ENCODE measurements around the gene CELF3. TPM values are rescaled to one million over a fixed set of nuclear protein-coding genes. Genes with fewer than 3 reads are reported as not detected.

Gene CELF3
- total and polyA plus RNA-seq, 9 of the 15 experiments (the other 6 are each of a cell fraction or from before 2014, with no cell fraction given), result not detected

- TF ChIP-seq, protein P1, sequence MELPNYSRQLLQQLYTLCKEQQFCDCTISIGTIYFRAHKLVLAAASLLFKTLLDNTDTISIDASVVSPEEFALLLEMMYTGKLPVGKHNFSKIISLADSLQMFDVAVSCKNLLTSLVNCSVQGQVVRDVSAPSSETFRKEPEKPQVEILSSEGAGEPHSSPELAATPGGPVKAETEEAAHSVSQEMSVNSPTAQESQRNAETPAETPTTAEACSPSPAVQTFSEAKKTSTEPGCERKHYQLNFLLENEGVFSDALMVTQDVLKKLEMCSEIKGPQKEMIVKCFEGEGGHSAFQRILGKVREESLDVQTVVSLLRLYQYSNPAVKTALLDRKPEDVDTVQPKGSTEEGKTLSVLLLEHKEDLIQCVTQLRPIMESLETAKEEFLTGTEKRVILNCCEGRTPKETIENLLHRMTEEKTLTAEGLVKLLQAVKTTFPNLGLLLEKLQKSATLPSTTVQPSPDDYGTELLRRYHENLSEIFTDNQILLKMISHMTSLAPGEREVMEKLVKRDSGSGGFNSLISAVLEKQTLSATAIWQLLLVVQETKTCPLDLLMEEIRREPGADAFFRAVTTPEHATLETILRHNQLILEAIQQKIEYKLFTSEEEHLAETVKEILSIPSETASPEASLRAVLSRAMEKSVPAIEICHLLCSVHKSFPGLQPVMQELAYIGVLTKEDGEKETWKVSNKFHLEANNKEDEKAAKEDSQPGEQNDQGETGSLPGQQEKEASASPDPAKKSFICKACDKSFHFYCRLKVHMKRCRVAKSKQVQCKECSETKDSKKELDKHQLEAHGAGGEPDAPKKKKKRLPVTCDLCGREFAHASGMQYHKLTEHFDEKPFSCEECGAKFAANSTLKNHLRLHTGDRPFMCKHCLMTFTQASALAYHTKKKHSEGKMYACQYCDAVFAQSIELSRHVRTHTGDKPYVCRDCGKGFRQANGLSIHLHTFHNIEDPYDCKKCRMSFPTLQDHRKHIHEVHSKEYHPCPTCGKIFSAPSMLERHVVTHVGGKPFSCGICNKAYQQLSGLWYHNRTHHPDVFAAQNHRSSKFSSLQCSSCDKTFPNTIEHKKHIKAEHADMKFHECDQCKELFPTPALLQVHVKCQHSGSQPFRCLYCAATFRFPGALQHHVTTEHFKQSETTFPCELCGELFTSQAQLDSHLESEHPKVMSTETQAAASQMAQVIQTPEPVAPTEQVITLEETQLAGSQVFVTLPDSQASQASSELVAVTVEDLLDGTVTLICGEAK (IDR thresholded peaks at IDR 0.05), result peak; percentile 66
- TF ChIP-seq, protein P1 (CRISPR knock-in tag; IDR thresholded peaks at IDR 0.05), result no peak
- peak; percentile 36; the same call in 1 of the 2 replicates for TF ChIP-seq NFIC (IDR thresholded peaks at IDR 0.05)
- 0 out of 2 replicates have a peak, but pooled peaks have one; percentile 43 for TF ChIP-seq MTA1 (IDR thresholded peaks at IDR 0.05; ENCODE audit: borderline replicate concordance)
- no peak for TF ChIP-seq NR2C2 (CRISPR knock-in tag; IDR thresholded peaks at IDR 0.05)
- TF ChIP-seq NR2C2 (tag; IDR thresholded peaks at IDR 0.05), result no peak
- 0 out of 2 replicates have a peak, but pooled peaks have one; percentile 20 for TF ChIP-seq ZNF511 (CRISPR knock-in tag; IDR thresholded peaks at IDR 0.05)
- peak; percentile 40; the same call in 1 of the 2 replicates for TF ChIP-seq MTA2 (IDR thresholded peaks at IDR 0.05; ENCODE audit: low read depth)
Measured at GRCh38 chr1:151716771-151717631, at the start of gene CELF3 (continued).
